ENCODE measurements around the gene AGBL4. TPM values are rescaled to one million over a fixed set of nuclear protein-coding genes. Genes with fewer than 3 reads are reported as not detected.

The AGBL4 gene
- total and polyA plus RNA-seq, 10 donors: 0.05 to 1.8 (median 0.32) TPM; not detected in 1

- Histone ChIP-seq H3K27ac (no peak overlapping the region), H3K27me3 (replicated peaks in 1 of 7) (no peaks in the 10 kb centered on the region), H3K4me1 (no peaks in the 10 kb centered on the region), H3K9me3 (no peaks in the 10 kb centered on the region), H3K4me3 (no peak overlapping the region), H3K36me3 (no peaks in the 10 kb centered on the region)
- no peak for TF ChIP-seq POLR2AphosphoS5 (IDR thresholded peaks at IDR 0.05)
- TF ChIP-seq POLR2A (IDR thresholded peaks at IDR 0.05): no peak
- TF ChIP-seq, protein P1, sequence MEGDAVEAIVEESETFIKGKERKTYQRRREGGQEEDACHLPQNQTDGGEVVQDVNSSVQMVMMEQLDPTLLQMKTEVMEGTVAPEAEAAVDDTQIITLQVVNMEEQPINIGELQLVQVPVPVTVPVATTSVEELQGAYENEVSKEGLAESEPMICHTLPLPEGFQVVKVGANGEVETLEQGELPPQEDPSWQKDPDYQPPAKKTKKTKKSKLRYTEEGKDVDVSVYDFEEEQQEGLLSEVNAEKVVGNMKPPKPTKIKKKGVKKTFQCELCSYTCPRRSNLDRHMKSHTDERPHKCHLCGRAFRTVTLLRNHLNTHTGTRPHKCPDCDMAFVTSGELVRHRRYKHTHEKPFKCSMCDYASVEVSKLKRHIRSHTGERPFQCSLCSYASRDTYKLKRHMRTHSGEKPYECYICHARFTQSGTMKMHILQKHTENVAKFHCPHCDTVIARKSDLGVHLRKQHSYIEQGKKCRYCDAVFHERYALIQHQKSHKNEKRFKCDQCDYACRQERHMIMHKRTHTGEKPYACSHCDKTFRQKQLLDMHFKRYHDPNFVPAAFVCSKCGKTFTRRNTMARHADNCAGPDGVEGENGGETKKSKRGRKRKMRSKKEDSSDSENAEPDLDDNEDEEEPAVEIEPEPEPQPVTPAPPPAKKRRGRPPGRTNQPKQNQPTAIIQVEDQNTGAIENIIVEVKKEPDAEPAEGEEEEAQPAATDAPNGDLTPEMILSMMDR (IDR thresholded peaks at IDR 0.05 in 8 of 11, conservative IDR thresholded peaks at IDR 0.05 in 3 of 11): no peak
- 65 to 82% (median 77%) methylated on average over 4 of the region's 4 CpGs for WGBS, 5 donors
- intact Hi-C loops (cut with DNase I; ENCODE audit: low total_unique reads): no loop called here
- no peak for DNase-seq
Observed at GRCh38 chr1:48810740-48811139, 1213.0 kb downstream of the AGBL4 start.

DNA sequence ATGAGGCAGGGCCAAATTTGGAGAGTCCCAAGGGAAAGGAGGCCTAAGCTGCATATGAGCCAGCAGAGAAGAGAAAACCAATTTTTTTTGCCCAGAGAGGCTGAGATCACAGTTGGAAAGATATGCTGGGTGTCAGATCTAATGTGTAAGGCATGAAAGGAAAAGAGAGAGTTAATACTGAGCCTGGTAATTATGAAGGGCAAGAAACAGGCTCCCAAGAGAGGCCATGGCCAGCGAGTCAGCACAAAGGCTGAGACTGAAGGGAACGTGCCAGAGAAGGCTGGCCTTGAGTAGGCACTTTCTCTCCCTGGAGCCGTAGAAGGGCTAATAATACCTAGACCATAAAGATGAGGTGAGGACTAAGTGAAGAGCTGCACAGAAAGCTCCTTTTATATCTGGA, 1215.3 kb downstream of the AGBL4 start:
- WGBS, 5 donors: 57 to 76% (median 67%) methylated on average over 3 of the region's 3 CpGs
- no peak for DNase-seq
- H3K27ac ChIP-seq: no peak overlapping the region
- intact Hi-C loops (cut with DNase I; ENCODE audit: low total_unique reads): no loop called here
- peaks cover 0 to 2% (median 0%) of the 10 kb centered on the region in 6 donors for H3K4me1 ChIP-seq
- no peaks in the 10 kb centered on the region for H3K36me3 ChIP-seq
- no peaks in the 10 kb centered on the region for H3K27me3 ChIP-seq (replicated peaks in 1 of 7)
- H3K4me3 ChIP-seq: no peak overlapping the region
- no peaks in the 10 kb centered on the region for H3K9me3 ChIP-seq
- TF ChIP-seq POLR2AphosphoS5 (IDR thresholded peaks at IDR 0.05) (no peak), POLR2A (IDR thresholded peaks at IDR 0.05) (no peak)
- TF ChIP-seq, protein P1 (IDR thresholded peaks at IDR 0.05 in 8 of 11, conservative IDR thresholded peaks at IDR 0.05 in 3 of 11): no peak

DNA sequence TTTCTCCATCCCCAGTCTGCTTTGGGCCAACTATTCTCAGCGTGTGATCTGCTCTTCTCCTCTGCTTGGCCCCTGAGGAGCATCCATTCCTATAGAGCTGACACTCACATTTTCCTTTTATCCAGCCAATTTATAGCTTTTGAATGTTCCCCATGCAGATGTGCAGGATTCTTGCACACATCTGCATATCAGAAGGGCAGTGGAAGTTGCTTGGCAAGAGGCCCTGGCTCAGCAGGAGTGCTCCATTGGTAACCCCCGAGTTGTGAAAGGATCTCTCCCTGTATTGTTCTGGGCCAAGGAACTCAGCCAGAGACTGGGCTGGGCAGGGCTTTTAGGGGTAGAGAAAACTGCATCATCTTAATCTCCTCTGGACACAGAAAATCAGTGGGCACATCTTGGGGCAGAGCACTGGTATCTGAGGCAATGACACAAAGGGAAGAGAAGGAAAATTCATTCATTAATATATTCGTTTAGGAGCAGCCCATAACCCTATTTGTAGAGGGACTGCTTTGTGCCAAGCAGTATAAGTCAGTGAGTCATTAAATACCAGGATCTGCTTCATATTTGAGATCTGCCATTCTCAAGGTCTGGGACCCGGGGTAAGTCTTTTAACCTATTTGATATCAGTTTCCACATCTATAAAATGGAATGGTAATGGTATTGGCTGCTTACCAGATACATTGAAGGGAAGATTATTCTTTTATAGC, 1216.0 kb downstream of the AGBL4 start:
- Histone ChIP-seq H3K4me3 (no peak overlapping the region), H3K27me3 (replicated peaks in 1 of 7) (no peaks in the 10 kb centered on the region), H3K9me3 (no peaks in the 10 kb centered on the region), H3K36me3 (no peaks in the 10 kb centered on the region), H3K27ac (no peak overlapping the region), H3K4me1 (peaks cover 0 to 8% (median 0%) of the 10 kb centered on the region in 6 donors)
- 66 to 82% (median 73%) methylated on average over 4 of the region's 4 CpGs for WGBS, 5 donors
- no peak for TF ChIP-seq POLR2AphosphoS5 (IDR thresholded peaks at IDR 0.05)
- TF ChIP-seq POLR2A (IDR thresholded peaks at IDR 0.05): no peak
- TF ChIP-seq, protein P1 (IDR thresholded peaks at IDR 0.05 in 8 of 11, conservative IDR thresholded peaks at IDR 0.05 in 3 of 11): no peak
- DNase-seq: no peak
- intact Hi-C loops (cut with DNase I; ENCODE audit: low total_unique reads): no loop called here

- no peaks in the 10 kb centered on the region for H3K27me3 ChIP-seq (replicated peaks in 1 of 7)
- H3K9me3 ChIP-seq: no peaks in the 10 kb centered on the region
- TF ChIP-seq POLR2AphosphoS5 (IDR thresholded peaks at IDR 0.05) (no peak), POLR2A (IDR thresholded peaks at IDR 0.05) (no peak)
- TF ChIP-seq, protein P1 (IDR thresholded peaks at IDR 0.05 in 8 of 11, conservative IDR thresholded peaks at IDR 0.05 in 3 of 11): no peak
- intact Hi-C loops (cut with DNase I; ENCODE audit: low total_unique reads): no loop called here
- peaks cover 0 to 8% (median 0%) of the 10 kb centered on the region in 6 donors for H3K4me1 ChIP-seq
- no peak for DNase-seq
- H3K27ac ChIP-seq: no peak overlapping the region
- no peaks in the 10 kb centered on the region for H3K36me3 ChIP-seq
- H3K4me3 ChIP-seq: no peak overlapping the region
Observed at GRCh38 chr1:48803474-48803873, 1220.3 kb downstream of the AGBL4 start.
